ENCODE results near the gene C4B. TPM values are rescaled to one million over a fixed set of nuclear protein-coding genes. Genes with fewer than 3 reads are reported as not detected.
"Not testable (repeated sequence)": the region's sequence is repeated elsewhere in the genome, so short reads cannot be mapped to it uniquely, and the experiment has no call there.

Gene C4B
- total RNA-seq, 2 experiments from 2014 or later: 2.7 to 3.3 TPM

GRCh38 chr6:31971993-31972708, 42.4 kb upstream of the C4B start, which contains the start of gene DXO:
DXO (minus strand) TSS chr6:31972138; CDS start chr6:31971675, 463 bp downstream.
- CTCF ChIA-PET: interaction anchor here (1.4 kb wide), 2 partner anchors 15 to 20 kb away, joined by 3 to 9 read pairs; no protein-coding TSS in a partner anchor
- peak; percentile 99 for DNase-seq
- intact Hi-C loops (cut with micrococcal nuclease): loop anchor here (1.0 kb wide), 1 partner anchor 13 kb away; the partner anchor contains the start of gene SKIC2
- no peaks in the 10 kb centered on the region for H3K9me3 Mint-ChIP-seq
- peaks cover 23% of the 10 kb centered on the region for H3K36me3 Mint-ChIP-seq (ENCODE audit: low read depth)
- H3K4me3 Mint-ChIP-seq: peak within 1 kb of the TSS; percentile 98
- H3K4me1 Mint-ChIP-seq (ENCODE audit: low read depth): peaks cover 41% of the 10 kb centered on the region
- H3K27me3 Mint-ChIP-seq (ENCODE audit: low read depth): no peaks in the 10 kb centered on the region
- peak within 1 kb of the TSS; percentile 100 for H3K27ac Mint-ChIP-seq

- DNase-seq: peak; percentile 46
- CTCF ChIA-PET: interaction anchor here (1.4 kb wide), 2 partner anchors 16 to 21 kb away, joined by 3 to 9 read pairs; no protein-coding TSS in a partner anchor
- H3K9me3 Mint-ChIP-seq: no peaks in the 10 kb centered on the region
- H3K27ac Mint-ChIP-seq: peak overlapping the region; percentile 100
- no peaks in the 10 kb centered on the region for H3K27me3 Mint-ChIP-seq (ENCODE audit: low read depth)
- H3K4me3 Mint-ChIP-seq: peak overlapping the region; percentile 98
- H3K4me1 Mint-ChIP-seq (ENCODE audit: low read depth): peaks cover 41% of the 10 kb centered on the region
- peaks cover 17% of the 10 kb centered on the region for H3K36me3 Mint-ChIP-seq (ENCODE audit: low read depth)
- intact Hi-C loops (cut with micrococcal nuclease): loop anchor here (1.0 kb wide), 1 partner anchor 14 kb away; the partner anchor contains the start of gene SKIC2
Measured at GRCh38 chr6:31972709-31973350, 41.8 kb upstream of the C4B start.

GRCh38 chr6:31976065-31976464, 38.5 kb upstream of the C4B start:
- H3K36me3 Mint-ChIP-seq (ENCODE audit: low read depth); H3K27me3 Mint-ChIP-seq (ENCODE audit: low read depth); CTCF ChIA-PET; intact Hi-C loops (cut with micrococcal nuclease); H3K9me3 Mint-ChIP-seq; H3K27ac Mint-ChIP-seq; H3K4me3 Mint-ChIP-seq; DNase-seq: not testable (repeated sequence)
- H3K4me1 Mint-ChIP-seq (ENCODE audit: low read depth): peaks cover 36% of the 10 kb centered on the region

GRCh38 chr6:31977816-31978431, 36.7 kb upstream of the C4B start:
- Mint-ChIP-seq H3K4me1 (ENCODE audit: low read depth) (peaks cover 29% of the 10 kb centered on the region), H3K36me3 (ENCODE audit: low read depth) (peaks cover 3% of the 10 kb centered on the region), H3K9me3 (no peaks in the 10 kb centered on the region), H3K4me3 (no peak overlapping the region), H3K27ac (no peak overlapping the region), H3K27me3 (ENCODE audit: low read depth) (no peaks in the 10 kb centered on the region)
- no peak for DNase-seq
- CTCF ChIA-PET: no interaction called here
- intact Hi-C loops (cut with micrococcal nuclease): no loop called here

GRCh38 chr6:31978831-31979230, 35.8 kb upstream of the C4B start:
- H3K27me3 Mint-ChIP-seq (ENCODE audit: low read depth): no peaks in the 10 kb centered on the region
- CTCF ChIA-PET: interaction anchor here (0.5 to 1.5 kb wide), 3 partner anchors 26 to 149 kb away, joined by 3 to 5 read pairs (median 4); partner anchors contain the start of gene ATF6B
- peaks cover 20% of the 10 kb centered on the region for H3K4me1 Mint-ChIP-seq (ENCODE audit: low read depth)
- H3K4me3 Mint-ChIP-seq: no peak overlapping the region
- H3K27ac Mint-ChIP-seq: peak overlapping the region; percentile 84
- intact Hi-C loops (cut with micrococcal nuclease): no loop called here
- no peaks in the 10 kb centered on the region for H3K9me3 Mint-ChIP-seq
- peaks cover 3% of the 10 kb centered on the region for H3K36me3 Mint-ChIP-seq (ENCODE audit: low read depth)
- no peak for DNase-seq

- Mint-ChIP-seq H3K27ac (peak overlapping the region; percentile 76), H3K36me3 (ENCODE audit: low read depth) (peaks cover 3% of the 10 kb centered on the region), H3K4me3 (no peak overlapping the region), H3K9me3 (no peaks in the 10 kb centered on the region), H3K4me1 (ENCODE audit: low read depth) (peaks cover 16% of the 10 kb centered on the region), H3K27me3 (ENCODE audit: low read depth) (no peaks in the 10 kb centered on the region)
- DNase-seq: no peak
- CTCF ChIA-PET: interaction anchor here (1.2 to 1.5 kb wide), 2 partner anchors 27 to 69 kb away, joined by 3 to 4 read pairs; no protein-coding TSS in a partner anchor
- intact Hi-C loops (cut with micrococcal nuclease): no loop called here
Measured at GRCh38 chr6:31979238-31979898, 35.2 kb upstream of the C4B start.

- H3K27me3 Mint-ChIP-seq (ENCODE audit: low read depth); H3K36me3 Mint-ChIP-seq (ENCODE audit: low read depth); H3K9me3 Mint-ChIP-seq; DNase-seq; intact Hi-C loops (cut with micrococcal nuclease); H3K4me3 Mint-ChIP-seq; CTCF ChIA-PET: not testable (repeated sequence)
- Mint-ChIP-seq H3K27ac (peak overlapping the region; percentile 76), H3K4me1 (ENCODE audit: low read depth) (peaks cover 16% of the 10 kb centered on the region)
Measured at GRCh38 chr6:31980195-31980876, 34.3 kb upstream of the C4B start.

GRCh38 chr6:31980998-31981397, 33.6 kb upstream of the C4B start:
- intact Hi-C loops (cut with micrococcal nuclease): not testable (repeated sequence)
- H3K4me1 Mint-ChIP-seq (ENCODE audit: low read depth): peaks cover 16% of the 10 kb centered on the region

GRCh38 chr6:31981744-31982143, 32.9 kb upstream of the C4B start, which contains the start of gene C4A:
C4A (plus strand) TSS chr6:31982057; CDS start chr6:31982108, 51 bp downstream.
- H3K36me3 Mint-ChIP-seq (ENCODE audit: low read depth); DNase-seq; CTCF ChIA-PET; H3K27ac Mint-ChIP-seq; H3K27me3 Mint-ChIP-seq (ENCODE audit: low read depth); H3K9me3 Mint-ChIP-seq; intact Hi-C loops (cut with micrococcal nuclease); H3K4me3 Mint-ChIP-seq: not testable (repeated sequence)
- peaks cover 16% of the 10 kb centered on the region for H3K4me1 Mint-ChIP-seq (ENCODE audit: low read depth)

More at GRCh38 chr6:31980998-31981397, 33.6 kb upstream of the C4B start:
- DNase-seq; H3K36me3 Mint-ChIP-seq (ENCODE audit: low read depth); H3K9me3 Mint-ChIP-seq; H3K27ac Mint-ChIP-seq; CTCF ChIA-PET; H3K4me3 Mint-ChIP-seq; H3K27me3 Mint-ChIP-seq (ENCODE audit: low read depth): not testable (repeated sequence)

GRCh38 chr6:31989363-31989762, 25.2 kb upstream of the C4B start:
- H3K4me3 Mint-ChIP-seq; H3K9me3 Mint-ChIP-seq; H3K4me1 Mint-ChIP-seq (ENCODE audit: low read depth); CTCF ChIA-PET; intact Hi-C loops (cut with micrococcal nuclease); H3K36me3 Mint-ChIP-seq (ENCODE audit: low read depth); DNase-seq; H3K27ac Mint-ChIP-seq; H3K27me3 Mint-ChIP-seq (ENCODE audit: low read depth): not testable (repeated sequence)

- DNase-seq; H3K4me1 Mint-ChIP-seq (ENCODE audit: low read depth); H3K9me3 Mint-ChIP-seq; H3K36me3 Mint-ChIP-seq (ENCODE audit: low read depth); intact Hi-C loops (cut with micrococcal nuclease); H3K4me3 Mint-ChIP-seq; H3K27me3 Mint-ChIP-seq (ENCODE audit: low read depth); CTCF ChIA-PET; H3K27ac Mint-ChIP-seq: not testable (repeated sequence)
Measured at GRCh38 chr6:31994421-31994820, 20.2 kb upstream of the C4B start.

All from activated naive CD4-positive, alpha-beta T cell treated with anti-CD3 and anti-CD28 coated beads for 36 hours (primary cell).